Measurements from ENCODE around the gene NEMP2. TPM values are rescaled to one million over a fixed set of nuclear protein-coding genes. Genes with fewer than 3 reads are reported as not detected.
"Not testable (repeated sequence)": the region's sequence is repeated elsewhere in the genome, so short reads cannot be mapped to it uniquely, and the experiment has no call there.

The NEMP2 gene
- total RNA-seq, 1 donor from 2014 or later, result 3.8 TPM

GRCh38 chr2:190514676-190515075, 19.8 kb downstream of the NEMP2 start:
- DNase-seq (ENCODE audit: low read depth), result no peak
- no peak for TF ChIP-seq CTCF (IDR thresholded peaks at IDR 0.05; ENCODE audit: insufficient read depth, low read length, poor library complexity, severe bottlenecking)
- H3K27me3 ChIP-seq (ENCODE audit: control insufficient read depth, insufficient read depth, low read length), result no peaks in the 10 kb centered on the region
- no peaks in the 10 kb centered on the region for H3K36me3 ChIP-seq (ENCODE audit: control insufficient read depth, insufficient read depth, low read length)
- H3K4me3 ChIP-seq (ENCODE audit: low read depth, low read length), result no peak overlapping the region

- no peak for TF ChIP-seq CTCF (IDR thresholded peaks at IDR 0.05; ENCODE audit: insufficient read depth, low read length, poor library complexity, severe bottlenecking)
- H3K27me3 ChIP-seq (ENCODE audit: control insufficient read depth, insufficient read depth, low read length), result no peaks in the 10 kb centered on the region
- H3K4me3 ChIP-seq (ENCODE audit: low read depth, low read length), result no peak overlapping the region
- DNase-seq (ENCODE audit: low read depth), result no peak
- no peaks in the 10 kb centered on the region for H3K36me3 ChIP-seq (ENCODE audit: control insufficient read depth, insufficient read depth, low read length)
These were observed 20.6 kb downstream of the NEMP2 start for GRCh38 chr2:190513877-190514276.

DNA sequence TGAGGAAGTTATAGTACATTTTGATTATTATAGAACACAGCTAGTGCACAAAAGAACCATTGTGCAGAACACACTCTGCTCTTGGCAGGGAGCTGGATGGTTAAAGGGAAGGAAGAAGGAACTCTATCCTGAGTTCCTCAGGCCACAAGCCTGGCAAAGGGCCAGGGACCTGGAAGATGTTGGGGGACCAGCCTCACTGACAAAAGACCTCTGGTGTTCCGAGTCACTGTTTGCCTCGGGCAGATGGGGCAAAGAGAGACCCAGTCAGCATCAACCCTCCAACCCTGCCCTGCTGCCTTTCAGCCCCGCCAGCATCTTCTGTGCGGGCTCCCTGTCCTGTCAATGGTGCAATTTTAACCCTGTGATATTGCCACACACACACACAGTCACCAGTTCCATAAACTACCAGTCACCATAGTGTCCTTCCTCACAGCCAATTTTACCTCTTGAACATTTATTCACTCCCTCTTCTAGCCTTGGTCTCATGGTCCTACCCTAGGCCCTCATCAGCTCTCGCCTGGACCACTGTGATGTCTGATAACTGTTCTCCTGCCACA, 21.9 kb downstream of the NEMP2 start:
- H3K36me3 ChIP-seq (ENCODE audit: control insufficient read depth, insufficient read depth, low read length), result no peaks in the 10 kb centered on the region

DNA sequence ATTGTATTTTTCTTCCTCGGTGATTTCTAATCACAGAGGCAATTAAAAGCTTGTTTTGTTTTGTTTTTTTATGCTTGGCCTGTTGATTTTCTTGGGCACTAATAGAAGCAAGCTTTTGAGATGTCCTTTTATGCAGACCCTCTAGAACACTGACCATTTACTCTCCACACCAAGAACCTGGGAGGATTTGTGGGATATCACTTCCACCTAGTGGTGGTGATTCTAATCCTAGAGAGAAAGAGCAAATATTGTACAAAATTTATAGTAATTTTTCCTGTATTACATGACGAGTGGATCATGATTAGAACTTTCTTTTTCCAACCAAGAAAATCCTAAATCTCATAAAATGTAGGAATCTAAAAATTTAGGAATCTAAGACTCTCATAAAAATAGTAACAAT, 23.4 kb downstream of the NEMP2 start:
- no peak for DNase-seq (ENCODE audit: low read depth)
- no peaks in the 10 kb centered on the region for H3K36me3 ChIP-seq (ENCODE audit: control insufficient read depth, insufficient read depth, low read length)
- no peak overlapping the region for H3K4me3 ChIP-seq (ENCODE audit: low read depth, low read length)
- peak; percentile 42 for TF ChIP-seq CTCF (IDR thresholded peaks at IDR 0.05; ENCODE audit: insufficient read depth, low read length, poor library complexity, severe bottlenecking)
- H3K27me3 ChIP-seq (ENCODE audit: control insufficient read depth, insufficient read depth, low read length), result no peaks in the 10 kb centered on the region

More for the DNA sequence above, 21.9 kb downstream of the NEMP2 start:
- Histone ChIP-seq H3K27me3 (ENCODE audit: control insufficient read depth, insufficient read depth, low read length) (no peaks in the 10 kb centered on the region), H3K4me3 (ENCODE audit: low read depth, low read length) (no peak overlapping the region)
- DNase-seq (ENCODE audit: low read depth), result no peak
- TF ChIP-seq CTCF (IDR thresholded peaks at IDR 0.05; ENCODE audit: insufficient read depth, low read length, poor library complexity, severe bottlenecking), result no peak

DNA sequence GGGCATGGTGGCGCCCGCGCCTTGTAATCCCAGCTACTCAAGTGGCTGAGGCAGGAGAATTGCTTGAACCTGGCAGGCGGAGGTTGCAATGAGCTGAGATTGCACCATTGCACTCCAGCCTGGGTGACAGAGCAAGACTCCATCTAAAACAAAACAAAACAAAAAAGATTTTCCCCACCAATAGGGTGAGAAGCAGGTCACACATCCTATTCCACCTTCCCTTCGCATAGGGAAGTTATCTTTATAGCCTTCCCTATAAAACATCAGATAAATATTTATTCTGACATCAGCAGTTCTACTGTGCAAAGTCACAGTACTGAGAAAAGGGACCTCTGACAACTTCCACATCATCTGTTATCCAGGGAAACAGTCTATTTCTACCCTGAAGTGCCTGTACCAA, 24.6 kb downstream of the NEMP2 start:
- not testable (repeated sequence) for H3K4me3 ChIP-seq (ENCODE audit: low read depth, low read length); DNase-seq (ENCODE audit: low read depth); H3K36me3 ChIP-seq (ENCODE audit: control insufficient read depth, insufficient read depth, low read length); H3K27me3 ChIP-seq (ENCODE audit: control insufficient read depth, insufficient read depth, low read length)

DNA sequence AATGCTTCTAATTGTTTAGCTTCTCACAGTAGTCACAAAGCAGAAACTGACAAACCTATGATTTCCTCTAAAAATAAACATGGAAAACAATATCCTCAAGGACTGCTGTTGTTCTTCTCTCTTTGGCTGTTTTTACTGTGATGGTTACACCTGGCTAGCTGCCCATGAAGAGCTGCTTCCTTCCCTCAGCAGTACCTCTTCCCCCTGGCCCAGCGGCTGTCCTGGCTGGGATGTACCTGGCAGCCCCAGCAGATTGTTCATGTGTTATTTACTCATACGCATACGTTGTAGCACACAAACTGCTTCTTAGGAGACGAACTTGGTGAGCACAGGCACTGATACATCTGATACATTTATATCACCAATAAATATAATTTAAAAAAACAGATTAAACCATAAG, 27.4 kb downstream of the NEMP2 start:
- no peak for DNase-seq (ENCODE audit: low read depth)
- H3K27me3 ChIP-seq (ENCODE audit: control insufficient read depth, insufficient read depth, low read length), result no peaks in the 10 kb centered on the region
- H3K4me3 ChIP-seq (ENCODE audit: low read depth, low read length), result no peak overlapping the region
- H3K36me3 ChIP-seq (ENCODE audit: control insufficient read depth, insufficient read depth, low read length), result no peaks in the 10 kb centered on the region
- TF ChIP-seq CTCF (IDR thresholded peaks at IDR 0.05; ENCODE audit: insufficient read depth, low read length, poor library complexity, severe bottlenecking), result no peak

Measured in kidney epithelial cell (primary cell).